GM18519 (cell line): ENCODE results near the gene NUB1.

Source experiments
- ATAC-seq: cut with Tn5 transposase; IDR thresholded peaks from one replicate; pipeline ENCODE4 v1.9.1; 2021; ENCODE audit warnings: mild to moderate bottlenecking, moderate library complexity; ENCODE audit not compliant: unreplicated experiment, low FRiP score

Gene NUB1

DNA sequence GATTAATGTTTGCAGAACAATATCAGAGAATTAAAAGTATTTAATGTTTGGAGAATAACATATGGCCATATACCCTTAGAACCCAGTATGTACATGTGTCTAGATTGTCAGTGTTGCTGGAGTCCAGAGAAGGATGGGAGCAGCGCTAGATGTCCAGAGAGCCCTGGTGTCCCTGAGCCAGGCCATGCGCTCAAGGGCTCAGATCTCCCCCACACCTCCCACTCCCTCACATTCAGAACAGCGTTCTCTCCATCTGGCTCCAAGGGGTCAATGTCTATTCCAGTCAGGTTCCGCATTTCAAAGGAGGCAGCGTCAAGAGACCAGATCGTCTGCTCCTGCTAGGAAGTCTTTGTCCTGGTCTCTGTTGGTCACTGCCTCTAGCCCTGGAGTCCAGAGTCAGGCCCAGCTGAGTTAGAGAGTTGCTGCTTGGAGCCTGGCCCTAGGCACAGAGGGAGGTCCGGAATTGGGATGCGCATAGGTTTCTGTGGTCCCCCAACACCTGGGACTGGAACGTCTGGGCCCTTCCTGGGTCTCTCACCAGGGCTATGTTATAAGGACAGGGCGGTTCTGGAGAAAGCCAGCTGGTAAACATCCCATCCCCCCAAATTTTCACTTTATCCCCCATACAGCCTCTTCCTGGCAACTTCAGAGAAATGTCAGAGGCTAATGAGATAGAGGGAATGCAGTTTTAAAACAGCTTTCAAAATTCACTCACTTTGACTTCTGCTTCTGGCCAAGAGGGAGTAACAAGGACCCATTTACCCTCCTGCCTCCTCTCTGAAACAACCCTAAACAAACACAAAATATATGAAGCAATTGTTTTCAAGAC is 74.7 kb downstream of the NUB1 start:
- no peak for ATAC-seq

DNA sequence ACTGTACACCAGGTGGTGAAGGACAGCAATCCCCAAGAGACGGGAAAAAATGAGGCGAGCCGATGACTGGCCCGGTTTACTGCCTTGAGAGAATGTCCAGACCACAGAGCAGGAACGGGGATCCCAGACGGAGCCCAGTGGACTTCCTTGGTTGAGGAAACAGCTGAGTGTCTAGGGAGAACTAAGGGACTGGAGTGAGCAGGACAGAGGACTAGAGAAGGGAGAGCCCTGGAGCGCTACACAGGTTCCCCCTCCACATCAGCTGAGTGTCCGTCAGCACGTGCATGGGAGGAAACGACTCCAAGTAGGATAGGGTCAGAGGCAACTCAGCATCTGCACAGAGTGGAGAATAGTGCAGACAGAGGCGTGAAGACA is 75.3 kb downstream of the NUB1 start:
- ATAC-seq, result no peak

DNA sequence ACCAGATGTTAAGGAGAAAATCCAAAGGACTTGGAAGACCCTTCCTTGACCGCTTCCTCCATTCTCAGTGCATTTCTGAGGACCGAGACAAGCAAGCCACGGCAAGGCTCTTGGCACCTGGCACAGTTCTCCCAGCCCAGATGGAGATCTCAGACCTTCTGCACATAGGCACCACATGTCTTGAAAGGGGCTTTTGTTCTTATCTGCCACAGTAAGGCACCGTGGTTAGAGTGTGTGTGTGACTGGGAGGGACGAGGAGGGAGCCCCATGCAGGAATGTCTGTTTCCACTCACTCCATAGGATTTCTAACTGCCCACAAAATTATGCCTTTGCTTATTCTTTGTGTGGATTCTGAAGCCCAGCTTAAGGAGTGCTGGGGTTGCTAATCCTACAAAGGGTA is 78.5 kb downstream of the NUB1 start:
- no peak for ATAC-seq

DNA sequence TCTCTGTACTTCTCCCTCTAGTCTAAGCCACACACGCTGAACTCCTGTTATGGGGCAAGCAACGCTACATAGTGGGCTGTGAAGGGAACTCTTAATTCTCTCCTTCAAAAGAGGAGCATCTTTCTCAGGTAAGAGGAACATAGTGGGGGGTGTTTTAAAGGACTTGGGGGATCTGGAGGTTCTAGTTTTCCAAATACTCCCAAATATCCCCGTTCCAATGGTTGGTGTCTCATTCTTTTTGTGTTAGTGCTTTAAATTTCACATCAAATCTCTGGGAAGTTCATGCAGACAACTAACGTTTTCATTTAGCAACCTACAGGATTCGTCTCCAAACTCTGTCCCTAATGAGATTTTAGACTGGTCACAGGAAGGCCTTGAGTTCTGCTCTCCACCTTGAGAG is 80.6 kb downstream of the NUB1 start:
- no peak for ATAC-seq

DNA sequence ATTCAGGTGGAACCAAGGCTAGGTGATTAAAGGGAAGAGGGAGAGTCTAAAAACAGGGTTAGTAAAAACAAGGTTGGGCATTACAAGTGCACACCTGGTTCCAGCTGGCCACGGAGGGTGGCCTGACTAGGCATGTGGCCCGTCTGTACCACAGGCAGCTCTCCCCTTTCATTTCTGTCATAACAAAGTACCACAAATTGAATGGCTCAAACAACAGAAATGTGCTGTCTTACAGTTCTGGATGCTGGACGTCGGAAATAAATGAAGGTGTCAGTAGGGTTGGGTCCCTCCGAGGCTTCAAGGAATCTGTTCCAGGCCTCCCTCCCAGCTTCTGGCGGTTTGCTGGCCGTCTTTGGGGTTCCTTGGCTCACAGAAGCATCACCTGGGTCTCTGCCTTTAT is 81.6 kb downstream of the NUB1 start:
- ATAC-seq, result no peak

DNA sequence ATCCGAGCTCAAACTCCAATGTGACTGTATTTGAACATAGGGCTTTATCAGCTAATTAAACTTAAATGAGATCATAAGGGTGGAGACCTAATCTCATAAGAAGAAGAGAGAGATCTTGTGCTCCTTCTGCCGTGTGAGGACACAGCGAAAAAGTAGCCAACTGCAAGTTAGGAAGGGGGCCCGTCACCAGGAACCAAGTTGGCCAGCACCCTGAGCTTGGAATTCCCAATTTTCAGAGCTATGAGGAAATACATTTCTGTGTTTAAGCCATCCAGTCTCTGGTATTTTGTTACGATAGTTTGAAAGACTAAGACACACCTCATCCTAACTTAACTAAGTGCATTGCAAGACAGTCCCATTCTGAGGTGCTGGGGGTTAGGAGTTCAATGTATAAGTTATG is 82.3 kb downstream of the NUB1 start:
- no peak for ATAC-seq

DNA sequence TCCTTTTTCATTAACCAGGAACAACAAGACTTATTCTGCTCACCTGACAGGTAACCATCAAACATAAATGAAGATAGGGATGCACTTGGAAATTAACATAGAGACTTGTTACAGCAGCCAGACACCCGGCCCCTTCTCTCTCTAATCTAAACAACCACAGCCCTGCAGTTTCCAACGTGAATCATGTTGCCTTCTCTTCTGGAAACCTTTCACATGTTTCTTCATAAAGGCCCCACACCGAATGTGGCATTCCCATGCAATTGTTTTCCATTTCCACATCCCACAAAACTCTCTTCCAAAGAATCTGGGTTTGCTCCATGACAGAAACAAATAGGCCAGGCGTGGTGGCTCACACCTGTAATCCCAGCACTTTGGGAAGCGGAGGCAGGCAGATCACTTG is 83.2 kb downstream of the NUB1 start:
- no peak for ATAC-seq

DNA sequence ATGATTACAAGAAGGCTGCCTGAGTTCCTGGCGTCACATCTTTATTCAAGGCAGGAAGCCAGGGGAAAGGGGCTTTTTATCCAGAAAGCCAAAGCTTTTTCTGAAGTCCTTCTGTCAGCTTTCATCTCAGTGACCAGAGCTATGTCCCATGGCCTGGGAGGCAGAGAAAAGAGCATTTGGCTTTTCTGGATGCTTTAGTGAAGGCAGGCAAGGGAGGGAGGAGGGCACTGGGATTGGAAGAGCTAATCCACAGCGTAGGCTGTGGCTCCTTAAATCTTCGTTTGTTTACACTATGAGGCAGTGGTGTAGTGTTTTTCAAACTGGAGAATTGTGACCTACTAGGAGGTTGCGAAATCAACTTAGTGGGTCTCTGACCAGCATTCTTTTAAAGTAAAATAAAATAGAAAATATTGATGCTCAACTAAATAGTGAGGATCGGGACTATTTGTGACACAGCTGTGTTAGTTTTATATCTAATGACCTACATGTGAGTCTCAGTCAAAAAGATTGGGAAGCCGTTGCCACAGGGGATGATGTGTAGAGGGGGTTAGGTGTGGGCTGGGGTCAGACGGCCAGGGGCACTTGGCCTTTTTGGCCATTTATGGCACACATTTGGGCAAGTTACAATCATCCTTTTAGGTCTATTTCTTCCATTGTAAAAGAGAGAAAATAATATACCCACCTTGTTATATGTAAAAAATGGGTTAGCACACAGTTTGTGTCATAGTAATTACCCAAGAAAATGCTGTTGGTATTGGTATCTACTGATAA is 84.2 kb downstream of the NUB1 start:
- ATAC-seq, result no peak

DNA sequence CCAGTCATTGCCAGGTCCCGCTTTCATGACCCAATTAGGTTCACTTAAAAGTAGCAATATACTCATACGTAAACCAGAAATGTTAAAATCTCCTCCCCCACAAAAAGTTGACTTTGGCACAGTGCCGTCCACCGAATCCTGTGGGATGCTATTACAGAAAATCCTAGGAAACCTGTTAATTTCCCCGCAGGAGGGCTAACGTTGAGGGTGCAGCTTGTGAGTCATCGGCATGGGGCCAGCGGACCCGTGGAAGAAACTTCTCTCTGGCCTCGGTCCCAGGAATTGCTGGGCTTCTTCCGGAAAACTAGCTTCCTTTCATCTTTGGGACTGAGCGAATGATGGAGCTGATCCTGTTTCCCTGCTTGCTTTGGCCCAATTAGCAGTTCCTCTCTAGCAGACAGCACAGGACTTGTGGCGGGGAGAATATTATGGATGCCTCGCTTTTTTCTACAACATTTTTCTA is 84.9 kb downstream of the NUB1 start:
- ATAC-seq, result no peak

DNA sequence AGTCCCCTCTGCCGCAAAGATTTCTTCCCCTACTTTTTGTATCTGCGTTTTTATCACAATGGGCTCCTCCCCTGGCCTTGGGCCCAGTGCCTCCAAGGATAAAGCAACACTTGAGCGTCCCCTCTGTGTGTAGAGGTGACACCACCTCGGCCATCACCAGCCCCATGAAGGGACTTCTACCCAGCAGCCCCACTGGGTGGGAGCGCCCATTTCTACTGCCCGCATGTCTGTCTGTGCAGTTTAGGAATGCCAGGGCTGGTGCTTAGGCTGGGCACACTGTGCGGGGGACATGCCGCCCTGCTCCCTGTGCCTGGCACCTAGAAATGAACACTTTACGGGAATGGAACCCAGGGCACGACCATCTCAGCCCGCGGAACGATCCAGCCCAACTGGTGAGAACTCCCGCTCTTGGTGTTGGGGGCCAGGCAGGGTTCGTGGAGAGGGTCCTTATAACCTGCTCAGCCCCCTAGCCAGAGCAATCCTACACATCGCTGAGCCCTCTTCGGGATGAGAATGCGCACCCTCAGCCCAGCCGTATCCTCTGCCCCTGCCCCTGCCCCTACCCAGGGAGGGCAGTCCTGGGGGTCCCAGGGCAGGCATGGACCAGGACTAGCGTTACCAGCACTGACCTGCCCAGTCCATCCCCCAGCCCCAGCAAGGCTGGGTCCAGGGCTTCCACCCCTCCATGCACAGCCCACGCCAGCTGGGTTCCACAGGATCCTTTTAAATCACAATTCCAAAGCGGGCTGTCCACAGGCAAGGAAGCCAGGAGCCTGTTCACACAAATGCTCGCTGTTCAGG is 85.5 kb downstream of the NUB1 start:
- no peak for ATAC-seq

DNA sequence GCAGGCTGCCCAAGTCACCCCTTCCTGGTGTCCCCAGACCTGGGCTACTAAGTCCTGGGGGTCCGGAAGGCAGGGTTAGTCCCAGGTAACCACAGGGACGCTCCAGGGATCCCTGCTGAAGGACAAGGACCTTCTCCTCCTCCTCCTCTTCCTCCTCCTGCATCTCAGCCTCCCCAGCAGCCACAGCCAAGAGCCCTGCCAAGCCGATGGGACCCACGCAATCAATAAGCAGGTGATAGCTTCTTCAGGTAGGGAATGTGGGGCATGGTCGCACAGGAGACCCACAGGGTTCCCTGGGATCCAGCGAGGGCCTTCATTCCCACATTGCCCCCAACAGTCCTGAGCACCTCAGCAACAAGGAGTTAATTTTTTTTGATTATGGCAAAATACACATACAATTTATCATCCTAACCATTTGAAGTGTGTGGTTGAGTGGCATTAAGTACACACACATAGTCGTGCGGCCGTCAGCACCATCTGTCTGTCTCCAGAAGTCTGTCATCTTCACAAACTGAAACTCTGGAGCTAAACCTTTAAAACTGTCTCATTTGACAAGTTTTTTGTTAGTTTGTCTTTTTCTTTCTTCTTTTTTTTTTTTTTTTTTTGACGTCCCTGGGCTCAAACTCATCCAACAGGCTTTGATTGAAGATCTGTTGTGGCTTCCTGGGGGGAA is 86.2 kb downstream of the NUB1 start:
- ATAC-seq, result no peak
